IMR-90 (cell line): ENCODE measurements around the gene ZSCAN9. TPM values are rescaled to one million over a fixed set of nuclear protein-coding genes. Genes with fewer than 3 reads are reported as not detected.

ENCODE experiments used
- ATAC-seq: fragments of 200-7000 bp; cut with Tn5 transposase; 2 replicates; pipeline ENCODE4 v1.9.1; 2020; ENCODE audit warnings: low read depth, mild to moderate bottlenecking, moderate library complexity
- BruUV-seq: library from RNA; stranded (reverse); fragments of 400-500 nt; replicated peaks from 2 replicates; lab custom pipeline; 2021; lab: Mats Ljungman, UMichigan
- CTCF ChIA-PET: fragments of 300-600 bp; formaldehyde crosslinking; extraction: SDS; loops from one replicate; lab custom pipeline; 2021; ENCODE audit warnings: antibody characterized with exemption; lab: Yijun Ruan, JAX
- POLR2A ChIA-PET: fragments of 300-600 bp; sonication (Branson Sonifier 250); formaldehyde crosslinking; loops from one replicate; lab custom pipeline; 2022; ENCODE audit warnings: antibody characterized with exemption; ENCODE audit not compliant: unreplicated experiment; lab: Charles Lee
- DNase-seq: peaks from one replicate; pipeline ENCODE4 v3.0.0; 2013
- H2AFZ ChIP-seq: replicated peaks from 2 replicates; pipeline ENCODE3; 2013; ENCODE audit warnings: low read length, mild to moderate bottlenecking; ENCODE audit not compliant: poor library complexity
- H2AK5ac ChIP-seq: 2 replicates; pipeline ENCODE4 v1.6.1; 2013; ENCODE audit warnings: low read depth, low read length, inconsistent platforms
- H2AK9ac ChIP-seq: replicated peaks from 2 replicates; pipeline ENCODE3; 2013; ENCODE audit warnings: mild to moderate bottlenecking, low read depth, low read length, moderate library complexity; ENCODE audit not compliant: poor library complexity
- H2BK120ac ChIP-seq: 2 replicates; pipeline ENCODE4 v1.6.1; 2013; ENCODE audit warnings: low read depth, low read length, inconsistent platforms
- H2BK15ac ChIP-seq: 3 replicates; pipeline ENCODE4 v1.6.1; 2013; ENCODE audit warnings: low read depth, low read length, inconsistent platforms
- H2BK20ac ChIP-seq: 2 replicates; pipeline ENCODE4 v1.6.1; 2013; ENCODE audit warnings: low read depth, mild to moderate bottlenecking, inconsistent platforms, low read length, moderate library complexity
- H2BK5ac ChIP-seq: 2 replicates; pipeline ENCODE4 v1.6.1; 2013; ENCODE audit warnings: mild to moderate bottlenecking, low read depth, low read length, inconsistent platforms; ENCODE audit not compliant: poor library complexity, severe bottlenecking
- H3K14ac ChIP-seq: replicated peaks from 2 replicates; pipeline ENCODE4 v1.6.1; 2013; ENCODE audit warnings: low read depth, low read length, inconsistent platforms
- H3K18ac ChIP-seq: 2 replicates; pipeline ENCODE4 v1.6.1; 2013; ENCODE audit warnings: low read depth, low read length, control low read depth
- H3K23ac ChIP-seq: 2 replicates; pipeline ENCODE4 v1.6.1; 2013; ENCODE audit warnings: low read depth, low read length, inconsistent platforms
- H3K27ac ChIP-seq: 2 replicates; pipeline ENCODE4 v1.5.1; 2013; ENCODE audit warnings: mild to moderate bottlenecking, control low read depth, low read length; ENCODE audit not compliant: insufficient read depth
- H3K27me3 ChIP-seq: 2 replicates; pipeline ENCODE4 v1.6.1; 2013; ENCODE audit warnings: low read length; ENCODE audit not compliant: control insufficient read depth, insufficient read depth
- H3K36me3 ChIP-seq: 2 replicates; pipeline ENCODE4 v1.6.1; 2013; ENCODE audit warnings: low read length, mixed read lengths; ENCODE audit not compliant: control insufficient read depth, insufficient read depth
- H3K4ac ChIP-seq: 2 replicates; pipeline ENCODE4 v1.6.1; 2013; ENCODE audit warnings: low read depth, low read length, inconsistent platforms
- H3K4me1 ChIP-seq: 2 replicates; pipeline ENCODE4 v1.6.1; 2013; ENCODE audit warnings: low read length, mixed read lengths; ENCODE audit not compliant: control insufficient read depth, insufficient read depth
- H3K4me2 ChIP-seq: 2 replicates; pipeline ENCODE4 v1.6.1; 2013; ENCODE audit warnings: low read depth, mild to moderate bottlenecking, control low read depth, low read length, moderate library complexity
- H3K4me3 ChIP-seq: 2 replicates; pipeline ENCODE4 v1.5.1; 2013; ENCODE audit warnings: low read depth, mild to moderate bottlenecking, control low read depth, low read length, moderate library complexity; ENCODE audit not compliant: insufficient read depth
- H3K56ac ChIP-seq: 2 replicates; pipeline ENCODE4 v1.6.1; 2013; ENCODE audit warnings: low read length, inconsistent platforms; ENCODE audit not compliant: insufficient read depth; ENCODE audit errors: extremely low read depth
- H3K79me1 ChIP-seq, 2 experiments: 2 replicates each; pipeline ENCODE4 v1.6.1; 2013; ENCODE audit warnings: low read length in 2 of 2, inconsistent platforms in 1 of 2, low read depth in 1 of 2
- H3K9ac ChIP-seq: 2 replicates; pipeline ENCODE4 v1.6.1; 2013; ENCODE audit warnings: low read depth, low read length, control low read depth
- H3K9me1 ChIP-seq: 2 replicates; pipeline ENCODE4 v1.6.1; 2013; ENCODE audit warnings: low read length, inconsistent platforms; ENCODE audit not compliant: insufficient read depth
- H3K9me3 ChIP-seq: 2 replicates; pipeline ENCODE4 v1.6.1; 2013; ENCODE audit warnings: low read length; ENCODE audit not compliant: control insufficient read depth, insufficient read depth
- H4K20me1 ChIP-seq: 2 replicates; pipeline ENCODE4 v1.6.1; 2013; ENCODE audit warnings: low read length, inconsistent platforms; ENCODE audit not compliant: insufficient read depth
- H4K5ac ChIP-seq: 2 replicates; pipeline ENCODE4 v1.6.1; 2013; ENCODE audit warnings: mild to moderate bottlenecking, low read depth, low read length, control low read depth
- H4K8ac ChIP-seq, 2 experiments: 2 replicates each; pipeline ENCODE4 v1.6.1; 2013; ENCODE audit warnings: low read depth in 2 of 2, low read length in 2 of 2, control low read depth in 1 of 2, inconsistent platforms in 1 of 2
- H4K91ac ChIP-seq: 2 replicates; pipeline ENCODE4 v1.6.1; 2013; ENCODE audit warnings: low read depth, low read length, inconsistent platforms; ENCODE audit not compliant: insufficient read depth
- BHLHE40 ChIP-seq: fragments of 150-350 bp; IDR thresholded peaks from 2 replicates; pipeline ENCODE4 v1.6.1; 2016; ENCODE audit warnings: mild to moderate bottlenecking, low read depth, low read length
- CEBPB ChIP-seq: IDR thresholded peaks from 2 replicates; pipeline ENCODE4 v1.6.1; 2012; ENCODE audit warnings: low read depth, low read length, improper control_type of control experiment
- CHD1 ChIP-seq: IDR thresholded peaks from 2 replicates; pipeline ENCODE4 v1.6.1; 2012; ENCODE audit warnings: low read depth, low read length, improper control_type of control experiment
- FOS ChIP-seq: fragments of 150-350 bp; IDR thresholded peaks from 2 replicates; pipeline ENCODE4 v1.6.1; 2016; ENCODE audit warnings: low read depth, low read length
- MAFK ChIP-seq: IDR thresholded peaks from 2 replicates; pipeline ENCODE4 v1.6.1; 2012; ENCODE audit warnings: low read depth, low read length, improper control_type of control experiment
- MAZ ChIP-seq: IDR thresholded peaks from 2 replicates; pipeline ENCODE4 v1.6.1; 2012; ENCODE audit warnings: low read depth, mild to moderate bottlenecking, low read length, improper control_type of control experiment, moderate library complexity, borderline replicate concordance
- MXI1 ChIP-seq: IDR thresholded peaks from 2 replicates; pipeline ENCODE4 v1.6.1; 2012; ENCODE audit warnings: low read depth, mild to moderate bottlenecking, low read length, moderate library complexity, borderline replicate concordance
- NFE2L2 ChIP-seq: fragments of 150-350 bp; IDR thresholded peaks from 2 replicates; pipeline ENCODE4 v1.6.1; 2016; ENCODE audit warnings: low read depth, mild to moderate bottlenecking, low read length
- POLR2A ChIP-seq: IDR thresholded peaks from 2 replicates; pipeline ENCODE4 v1.6.1; 2012; ENCODE audit warnings: mild to moderate bottlenecking, low read depth, low read length
- RAD21 ChIP-seq: IDR thresholded peaks from 2 replicates; pipeline ENCODE4 v1.6.1; 2012; ENCODE audit warnings: low read length, improper control_type of control experiment
- RCOR1 ChIP-seq: IDR thresholded peaks from 2 replicates; pipeline ENCODE4 v1.6.1; 2012; ENCODE audit warnings: mild to moderate bottlenecking, low read length, improper control_type of control experiment; ENCODE audit not compliant: insufficient replicate concordance
- RFX5 ChIP-seq: IDR thresholded peaks from 2 replicates; pipeline ENCODE4 v1.8.0; 2012; ENCODE audit warnings: low read depth, mild to moderate bottlenecking, low read length, moderate library complexity
- SMC3 ChIP-seq: fragments of 150-350 bp; IDR thresholded peaks from 2 replicates; pipeline ENCODE4 v1.6.1; 2016; ENCODE audit warnings: low read depth, mild to moderate bottlenecking, antibody characterized with exemption, low read length, moderate library complexity
- WGBS, 2 experiments: methylation state at CpG; one replicate each; pipeline versions ENCODE4 v1.1.5 to v1.1.7; 2013; ENCODE audit warnings: missing lambda C conversion rate in 2 of 2; ENCODE audit not compliant: insufficient read length in 1 of 2; ENCODE audit errors: extremely low coverage in 2 of 2; 5-methylcytosine and 5-hydroxymethylcytosine counted together
- dilution Hi-C: fragments of 300-500 bp; cut with HindIII; formaldehyde crosslinking; loops from one replicate; pipeline ENCODE4 v1.14.3; 2018; ENCODE audit warnings: low sequenced_read_pairs; ENCODE audit not compliant: unreplicated experiment
- in situ Hi-C: fragments of 300-500 bp; cut with MboI; formaldehyde crosslinking; loops from 3 replicates; pipeline ENCODE4 v1.14.3; 2019; ENCODE audit warnings: low sequenced_read_pairs, inconsistent platforms, mixed read lengths
- intact Hi-C: fragments of 100-400 bp; cut with micrococcal nuclease; formaldehyde crosslinking; loops from 2 replicates; pipeline ENCODE4 v1.10.0; 2022
- polyA plus RNA-seq, 3 experiments: library from polyadenylated mRNA; depleted of rRNA; stranded (reverse); fragments of >200 nt; gene quantifications; 2 replicates each; pipeline ENCODE4 v1.2.3, GENCODE V29; 2012; ENCODE audit warnings: low replicate concordance in 1 of 3
- total RNA-seq: library from RNA; depleted of rRNA; stranded (reverse); fragments of >200 nt; gene quantifications from 2 replicates; pipeline ENCODE4 v1.2.3, GENCODE V29; 2012
- TF ChIP-seq, protein P1 (sequence below): fragments of 150-350 bp; IDR thresholded peaks from 2 replicates; pipeline ENCODE4 v1.6.1; 2017; ENCODE audit warnings: mild to moderate bottlenecking, antibody characterized with exemption, low read length, low read depth
- TF ChIP-seq, protein P2 (sequence below): conservative IDR thresholded peaks from 2 replicates; pipeline ENCODE4 v1.5.1; 2012; ENCODE audit warnings: mild to moderate bottlenecking, low read depth, low read length, improper control_type of control experiment
- TF ChIP-seq, protein P3 (sequence below): fragments of 150-350 bp; IDR thresholded peaks from 2 replicates; pipeline ENCODE4 v1.6.1; 2016; ENCODE audit warnings: low read depth, mild to moderate bottlenecking, low read length, moderate library complexity, borderline replicate concordance

ZSCAN9 gene
- total and polyA plus RNA-seq, 2 of the 4 experiments (the other 2 are of a cell fraction) = 13.7 to 17.7 TPM

DNA sequence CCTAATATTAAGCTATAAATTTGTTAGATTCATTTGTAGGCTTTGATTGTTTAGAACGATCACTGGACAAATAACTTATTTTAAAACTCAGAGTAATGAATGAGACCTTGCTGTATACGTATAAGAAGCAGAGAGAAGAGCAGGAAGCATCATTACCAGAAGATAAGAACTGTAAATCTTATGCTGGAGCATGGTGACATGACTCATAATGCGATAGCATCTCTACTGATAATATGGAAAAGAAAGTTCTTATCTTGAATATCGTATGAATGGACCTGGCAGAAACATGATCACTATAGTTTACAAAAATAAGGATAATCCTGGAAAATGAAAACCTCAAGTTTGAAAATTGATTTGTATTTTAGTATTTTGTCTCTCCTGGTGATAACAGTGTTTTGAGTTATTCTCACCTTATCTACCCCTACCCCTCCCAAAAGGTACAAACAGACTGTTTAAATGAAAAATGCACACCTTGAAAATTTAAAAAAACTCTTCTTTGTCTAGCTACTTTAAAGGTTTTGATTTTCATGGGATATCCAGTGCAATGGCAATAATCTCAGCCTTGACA, 39.8 kb downstream of the ZSCAN9 start:
- H3K79me1 ChIP-seq = peaks cover 0 to 19% of the 10 kb centered on the region in 2 experiments; a peak in 1 of 4 replicates
- H2AFZ ChIP-seq = no peak overlapping the region
- H3K36me3 ChIP-seq = no peaks in the 10 kb centered on the region
- no peak overlapping the region for H2BK20ac ChIP-seq
- no CpG with 5 or more reads among the region's 4 CpGs for WGBS, 2 experiments
- in situ Hi-C loops (no loop called here), intact Hi-C loops (loop anchor here (5.0 kb wide), 2 partner anchors 72 to 128 kb away; partner anchors contain the start of gene ZSCAN31), dilution Hi-C loops (no loop called here)
- no peak overlapping the region for H3K4me2 ChIP-seq
- no peak overlapping the region for H2AK5ac ChIP-seq
- no peak for ATAC-seq
- H3K56ac ChIP-seq = no peak overlapping the region
- no peak overlapping the region for H4K8ac ChIP-seq
- no peak overlapping the region for H3K9ac ChIP-seq
- no TSS peak for BruUV-seq
- peak; percentile 4 for DNase-seq
- H3K9me1 ChIP-seq = no peaks in the 10 kb centered on the region; the same call in 1 of the 2 replicates
- H3K4me1 ChIP-seq = no peaks in the 10 kb centered on the region
- no peak overlapping the region for H3K23ac ChIP-seq
- no peaks in the 10 kb centered on the region for H3K9me3 ChIP-seq
- no peak overlapping the region for H2AK9ac ChIP-seq
- H4K91ac ChIP-seq = no peak overlapping the region
- no peaks in the 10 kb centered on the region for H3K27me3 ChIP-seq
- H4K20me1 ChIP-seq = no peaks in the 10 kb centered on the region
- H4K5ac ChIP-seq = no peak overlapping the region
- no peak overlapping the region for H3K14ac ChIP-seq
- no peak overlapping the region for H2BK5ac ChIP-seq
- no peak overlapping the region for H3K4ac ChIP-seq
- TF ChIP-seq RCOR1 (no peak), NFE2L2 (no peak), BHLHE40 (no peak), RFX5 (no peak), MXI1 (no peak), MAFK (no peak), CHD1 (no peak), MAZ (no peak), CEBPB (no peak), RAD21 (no peak), FOS (no peak), SMC3 (no peak), POLR2A (no peak)
- TF ChIP-seq, protein P1, sequence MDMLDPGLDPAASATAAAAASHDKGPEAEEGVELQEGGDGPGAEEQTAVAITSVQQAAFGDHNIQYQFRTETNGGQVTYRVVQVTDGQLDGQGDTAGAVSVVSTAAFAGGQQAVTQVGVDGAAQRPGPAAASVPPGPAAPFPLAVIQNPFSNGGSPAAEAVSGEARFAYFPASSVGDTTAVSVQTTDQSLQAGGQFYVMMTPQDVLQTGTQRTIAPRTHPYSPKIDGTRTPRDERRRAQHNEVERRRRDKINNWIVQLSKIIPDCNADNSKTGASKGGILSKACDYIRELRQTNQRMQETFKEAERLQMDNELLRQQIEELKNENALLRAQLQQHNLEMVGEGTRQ = no peak
- TF ChIP-seq, protein P2, sequence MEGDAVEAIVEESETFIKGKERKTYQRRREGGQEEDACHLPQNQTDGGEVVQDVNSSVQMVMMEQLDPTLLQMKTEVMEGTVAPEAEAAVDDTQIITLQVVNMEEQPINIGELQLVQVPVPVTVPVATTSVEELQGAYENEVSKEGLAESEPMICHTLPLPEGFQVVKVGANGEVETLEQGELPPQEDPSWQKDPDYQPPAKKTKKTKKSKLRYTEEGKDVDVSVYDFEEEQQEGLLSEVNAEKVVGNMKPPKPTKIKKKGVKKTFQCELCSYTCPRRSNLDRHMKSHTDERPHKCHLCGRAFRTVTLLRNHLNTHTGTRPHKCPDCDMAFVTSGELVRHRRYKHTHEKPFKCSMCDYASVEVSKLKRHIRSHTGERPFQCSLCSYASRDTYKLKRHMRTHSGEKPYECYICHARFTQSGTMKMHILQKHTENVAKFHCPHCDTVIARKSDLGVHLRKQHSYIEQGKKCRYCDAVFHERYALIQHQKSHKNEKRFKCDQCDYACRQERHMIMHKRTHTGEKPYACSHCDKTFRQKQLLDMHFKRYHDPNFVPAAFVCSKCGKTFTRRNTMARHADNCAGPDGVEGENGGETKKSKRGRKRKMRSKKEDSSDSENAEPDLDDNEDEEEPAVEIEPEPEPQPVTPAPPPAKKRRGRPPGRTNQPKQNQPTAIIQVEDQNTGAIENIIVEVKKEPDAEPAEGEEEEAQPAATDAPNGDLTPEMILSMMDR = no peak
- TF ChIP-seq, protein P3, sequence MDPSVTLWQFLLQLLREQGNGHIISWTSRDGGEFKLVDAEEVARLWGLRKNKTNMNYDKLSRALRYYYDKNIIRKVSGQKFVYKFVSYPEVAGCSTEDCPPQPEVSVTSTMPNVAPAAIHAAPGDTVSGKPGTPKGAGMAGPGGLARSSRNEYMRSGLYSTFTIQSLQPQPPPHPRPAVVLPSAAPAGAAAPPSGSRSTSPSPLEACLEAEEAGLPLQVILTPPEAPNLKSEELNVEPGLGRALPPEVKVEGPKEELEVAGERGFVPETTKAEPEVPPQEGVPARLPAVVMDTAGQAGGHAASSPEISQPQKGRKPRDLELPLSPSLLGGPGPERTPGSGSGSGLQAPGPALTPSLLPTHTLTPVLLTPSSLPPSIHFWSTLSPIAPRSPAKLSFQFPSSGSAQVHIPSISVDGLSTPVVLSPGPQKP = no peak
- ChIA-PET CTCF (interaction anchor here (0.6 to 1.6 kb wide), 2 partner anchors 21 to 184 kb away, joined by 5 to 8 read pairs; no protein-coding TSS in a partner anchor), POLR2A (interaction anchor here (1.0 kb wide), 1 partner anchor 13 kb away, joined by 3 read pairs; the partner anchor contains the start of gene ZKSCAN4)
- H2BK120ac ChIP-seq = no peak overlapping the region
- H3K27ac ChIP-seq = no peak overlapping the region
- no peak overlapping the region for H3K4me3 ChIP-seq
- H3K18ac ChIP-seq = no peak overlapping the region
- H2BK15ac ChIP-seq = no peak overlapping the region
